C4-2B (cell line): ENCODE data around the gene TMEM259.

Experiments
- CTCF ChIP-seq: fragments of 450-650 bp; conservative IDR thresholded peaks from 2 replicates; pipeline ENCODE4 v1.5.1; 2017; ENCODE audit warnings: mild to moderate bottlenecking
- ZFX ChIP-seq: fragments of 450-650 bp; IDR thresholded peaks from 2 replicates; pipeline ENCODE4 v1.6.1; 2017

- TF ChIP-seq CTCF (no peak), ZFX (no peak)
Observed at GRCh38 chr19:1066251-1066747, 45.4 kb upstream of the TMEM259 start.
